Endodermal cell (in vitro differentiated cells): ENCODE results near the gene PCDH17. TPM values are rescaled to one million over a fixed set of nuclear protein-coding genes. Genes with fewer than 3 reads are reported as not detected.
A peak's percentile ranks its signal among the peaks of the same experiment; 100 is the strongest.

ENCODE experiments used
- DNase-seq: peaks from one replicate; pipeline ENCODE4 v3.0.0-alpha.2; 2017
- H3K27ac ChIP-seq: 2 replicates; pipeline ENCODE4 v1.5.1; 2013; ENCODE audit warnings: mild to moderate bottlenecking, low read depth, low read length, moderate library complexity
- H3K27me3 ChIP-seq: 2 replicates; pipeline ENCODE4 v1.6.1; 2013; ENCODE audit warnings: mild to moderate bottlenecking, low read length, moderate library complexity; ENCODE audit not compliant: insufficient read depth, control insufficient read depth, poor library complexity, severe bottlenecking
- H3K36me3 ChIP-seq: 2 replicates; pipeline ENCODE4 v1.7.0; 2013; ENCODE audit warnings: mild to moderate bottlenecking, low read length, moderate library complexity; ENCODE audit not compliant: control insufficient read depth, insufficient read depth
- H3K4me1 ChIP-seq: one replicate; pipeline ENCODE4 v1.7.0; 2013; ENCODE audit warnings: low read length; ENCODE audit not compliant: control insufficient read depth, insufficient read depth
- H3K4me3 ChIP-seq: 2 replicates; pipeline ENCODE4 v1.5.1; 2013; ENCODE audit warnings: mild to moderate bottlenecking, low read length, moderate library complexity
- H3K9ac ChIP-seq: 2 replicates; pipeline ENCODE4 v1.6.1; 2013; ENCODE audit warnings: mild to moderate bottlenecking, low read length, moderate library complexity; ENCODE audit not compliant: poor library complexity, severe bottlenecking; ENCODE audit errors: extremely low read depth
- H3K9me3 ChIP-seq: 2 replicates; pipeline ENCODE4 v1.6.1; 2013; ENCODE audit warnings: mild to moderate bottlenecking, low read length, moderate library complexity; ENCODE audit not compliant: control insufficient read depth
- H3K27ac Mint-ChIP-seq: 2 replicates; pipeline ENCODE4 v1.8.0; 2020; ENCODE audit warnings: mixed read lengths
- H3K27me3 Mint-ChIP-seq: 2 replicates; pipeline ENCODE4 v1.8.0; 2021; ENCODE audit warnings: mild to moderate bottlenecking, mixed read lengths; ENCODE audit not compliant: insufficient read depth
- H3K36me3 Mint-ChIP-seq: 2 replicates; pipeline ENCODE4 v1.8.0; 2020; ENCODE audit warnings: low read depth, mixed read lengths
- H3K4me1 Mint-ChIP-seq: 2 replicates; pipeline ENCODE4 v1.8.0; 2020; ENCODE audit warnings: mixed read lengths
- H3K4me3 Mint-ChIP-seq: 2 replicates; pipeline ENCODE4 v1.8.0; 2020; ENCODE audit warnings: mild to moderate bottlenecking, moderate library complexity, mixed read lengths
- H3K9me3 Mint-ChIP-seq: 2 replicates; pipeline ENCODE4 v1.8.0; 2020; ENCODE audit warnings: mild to moderate bottlenecking, mixed read lengths
- CTCF ChIP-seq: fragments of 200-600 bp; sonication (generic); conservative IDR thresholded peaks from 2 replicates; pipeline ENCODE4 v1.5.0; 2021; ENCODE audit warnings: antibody characterized with exemption, mild to moderate bottlenecking
- WGBS, 2 experiments: methylation state at CpG; one replicate each; pipeline versions ENCODE4 v1.1.5 to v1.1.7; 2013; ENCODE audit warnings: missing lambda C conversion rate in 2 of 2, mixed read lengths in 1 of 2; ENCODE audit not compliant: insufficient coverage in 1 of 2, insufficient read length in 1 of 2; 5-methylcytosine and 5-hydroxymethylcytosine counted together
- total RNA-seq, 2 donors: library from RNA; stranded (reverse); fragmentation: NEBNext Ultra II Directional in 1 of 2; extraction: Animal tissue kit (Norgen Biotek cat#: 25700) in 1 of 2; gene quantifications; 2 replicates in 1 of 2; 3 replicates in 1 of 2; pipeline ENCODE4 v1.2.1, GENCODE V29; 2021

Gene PCDH17
- total RNA-seq, 2 donors from 2014 or later, result 3.7 to 6.3 TPM

DNA sequence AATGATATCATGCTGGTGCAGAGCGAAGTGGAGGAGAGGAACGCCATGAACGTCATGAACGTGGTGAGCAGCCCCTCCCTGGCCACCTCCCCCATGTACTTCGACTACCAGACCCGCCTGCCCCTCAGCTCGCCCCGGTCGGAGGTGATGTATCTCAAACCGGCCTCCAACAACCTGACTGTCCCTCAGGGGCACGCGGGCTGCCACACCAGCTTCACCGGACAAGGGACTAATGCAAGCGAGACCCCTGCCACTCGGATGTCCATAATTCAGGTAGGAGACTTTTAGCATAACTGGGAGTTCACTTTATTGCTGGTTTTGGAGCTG lies 3.3 kb downstream of the PCDH17 start:
- Histone ChIP-seq H3K4me3 (peak overlapping the region; percentile 73), H3K9me3 (no peaks in the 10 kb centered on the region), H3K27ac (no peak overlapping the region), H3K27me3 (peaks cover 73% of the 10 kb centered on the region), H3K4me1 (peaks cover 7% of the 10 kb centered on the region), H3K36me3 (no peaks in the 10 kb centered on the region), H3K9ac (no peak overlapping the region)
- WGBS, 2 experiments, result 15 to 18% methylated on average over 12 to 15 of the region's 15 CpGs
- peaks cover 21% of the 10 kb centered on the region for H3K4me1 Mint-ChIP-seq
- peaks cover 80% of the 10 kb centered on the region for H3K27me3 Mint-ChIP-seq
- DNase-seq, result no peak
- peaks cover 4% of the 10 kb centered on the region for H3K9me3 Mint-ChIP-seq
- no peak overlapping the region for H3K27ac Mint-ChIP-seq
- H3K36me3 Mint-ChIP-seq, result no peaks in the 10 kb centered on the region
- TF ChIP-seq CTCF, result no peak
- peak overlapping the region; percentile 74 for H3K4me3 Mint-ChIP-seq

- no peak for DNase-seq
- Mint-ChIP-seq H3K9me3 (peaks cover 4% of the 10 kb centered on the region), H3K4me3 (no peak overlapping the region), H3K36me3 (no peaks in the 10 kb centered on the region), H3K27ac (no peak overlapping the region), H3K4me1 (peaks cover 15% of the 10 kb centered on the region), H3K27me3 (peaks cover 72% of the 10 kb centered on the region)
- Histone ChIP-seq H3K4me1 (peaks cover 7% of the 10 kb centered on the region), H3K27me3 (peaks cover 66% of the 10 kb centered on the region), H3K9me3 (no peaks in the 10 kb centered on the region), H3K4me3 (no peak overlapping the region), H3K9ac (no peak overlapping the region), H3K36me3 (no peaks in the 10 kb centered on the region), H3K27ac (no peak overlapping the region)
- no peak for TF ChIP-seq CTCF
- WGBS, 2 experiments, result 76 to 100% methylated on average over 1 to 2 of the region's 2 CpGs
Measured at GRCh38 chr13:57635541-57636085, 4.1 kb downstream of the PCDH17 start.

GRCh38 chr13:57636816-57637215 lies 5.3 kb downstream of the PCDH17 start:
- Mint-ChIP-seq H3K4me3 (no peak overlapping the region), H3K27me3 (peaks cover 60% of the 10 kb centered on the region), H3K27ac (no peak overlapping the region), H3K36me3 (no peaks in the 10 kb centered on the region), H3K9me3 (peaks cover 4% of the 10 kb centered on the region), H3K4me1 (peaks cover 6% of the 10 kb centered on the region)
- Histone ChIP-seq H3K9ac (no peak overlapping the region), H3K4me1 (peaks cover 7% of the 10 kb centered on the region), H3K9me3 (no peaks in the 10 kb centered on the region), H3K4me3 (no peak overlapping the region), H3K36me3 (no peaks in the 10 kb centered on the region), H3K27me3 (peaks cover 57% of the 10 kb centered on the region), H3K27ac (no peak overlapping the region)
- no peak for DNase-seq
- WGBS, 2 experiments, result 91 to 94% methylated on average over 2 of the region's 2 CpGs
- TF ChIP-seq CTCF, result no peak
